Measurements from ENCODE around the gene GLOD4.
"Not testable (repeated sequence)": the region's sequence is repeated elsewhere in the genome, so short reads cannot be mapped to it uniquely, and the experiment has no call there.

The GLOD4 gene, protein sequence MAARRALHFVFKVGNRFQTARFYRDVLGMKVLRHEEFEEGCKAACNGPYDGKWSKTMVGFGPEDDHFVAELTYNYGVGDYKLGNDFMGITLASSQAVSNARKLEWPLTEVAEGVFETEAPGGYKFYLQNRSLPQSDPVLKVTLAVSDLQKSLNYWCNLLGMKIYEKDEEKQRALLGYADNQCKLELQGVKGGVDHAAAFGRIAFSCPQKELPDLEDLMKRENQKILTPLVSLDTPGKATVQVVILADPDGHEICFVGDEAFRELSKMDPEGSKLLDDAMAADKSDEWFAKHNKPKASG

DNA sequence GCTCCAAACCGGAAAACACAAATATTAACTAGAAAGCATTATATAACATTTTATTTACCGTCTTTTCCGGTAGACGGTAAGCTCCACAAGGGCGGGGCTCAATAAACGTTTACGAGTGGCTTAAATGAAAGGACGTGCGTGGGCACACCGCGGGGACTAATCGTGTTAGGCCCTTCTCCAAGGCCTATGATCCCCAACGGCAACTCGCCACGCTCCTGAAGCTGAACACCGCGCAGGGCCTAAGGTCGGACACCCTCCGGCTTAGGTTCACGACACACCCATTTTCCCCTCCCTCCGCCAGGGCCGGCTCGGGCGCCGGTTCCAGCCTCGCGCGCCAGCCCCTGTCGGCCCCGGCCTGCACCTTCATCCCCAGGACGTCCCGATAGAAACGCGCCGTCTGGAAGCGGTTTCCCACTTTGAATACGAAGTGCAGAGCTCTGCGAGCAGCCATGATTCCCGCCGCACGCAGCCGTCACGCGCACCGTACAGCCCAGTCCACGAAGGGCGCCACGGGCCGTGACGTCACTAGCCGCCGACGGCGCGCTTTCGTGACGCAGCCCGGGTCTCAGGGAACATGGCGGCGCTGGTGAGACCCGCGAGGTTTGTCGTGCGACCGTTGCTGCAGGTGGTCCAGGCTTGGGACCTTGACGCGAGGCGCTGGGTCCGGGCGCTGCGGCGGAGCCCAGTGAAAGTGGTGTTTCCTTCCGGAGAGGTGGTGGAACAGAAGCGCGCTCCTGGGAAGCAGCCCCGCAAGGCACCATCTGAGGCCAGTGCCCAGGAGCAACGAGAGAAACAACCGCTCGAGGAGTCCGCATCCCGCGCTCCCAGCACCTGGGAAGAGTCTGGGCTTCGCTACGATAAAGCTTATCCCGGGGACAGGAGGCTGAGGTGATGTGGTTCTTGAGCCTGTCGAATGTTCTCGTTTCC lies at the start of gene GLOD4, which contains the start of gene MRM3:
GLOD4 (minus strand) TSS at position 476 of the 927 bp plus-strand sequence; CDS start at position 451, 25 bp downstream.
MRM3 (plus strand) TSS at position 549 of the 927 bp plus-strand sequence; CDS start at position 575, 26 bp downstream.
- peak; percentile 72 for DNase-seq

DNA sequence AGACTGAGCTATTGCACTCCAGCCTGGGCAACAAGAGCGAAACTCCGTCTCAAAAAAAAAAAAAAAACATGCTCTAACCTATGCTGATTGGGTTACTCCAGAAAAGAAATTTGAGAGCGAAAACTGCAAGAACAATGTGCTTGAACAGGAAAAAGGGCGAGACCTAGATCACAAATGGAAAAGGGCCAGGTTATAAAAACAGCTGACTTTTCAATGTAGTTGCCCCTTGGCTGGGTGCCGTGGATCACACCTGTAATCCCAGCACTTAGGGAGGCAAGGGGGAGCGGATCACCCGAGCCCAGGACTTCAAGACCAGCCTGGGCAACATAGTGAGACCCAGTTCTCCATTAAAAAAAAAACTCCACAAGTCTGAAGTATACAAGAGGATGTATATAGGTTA lies 48.9 kb upstream of the GLOD4 start:
- DNase-seq, result no peak

DNA sequence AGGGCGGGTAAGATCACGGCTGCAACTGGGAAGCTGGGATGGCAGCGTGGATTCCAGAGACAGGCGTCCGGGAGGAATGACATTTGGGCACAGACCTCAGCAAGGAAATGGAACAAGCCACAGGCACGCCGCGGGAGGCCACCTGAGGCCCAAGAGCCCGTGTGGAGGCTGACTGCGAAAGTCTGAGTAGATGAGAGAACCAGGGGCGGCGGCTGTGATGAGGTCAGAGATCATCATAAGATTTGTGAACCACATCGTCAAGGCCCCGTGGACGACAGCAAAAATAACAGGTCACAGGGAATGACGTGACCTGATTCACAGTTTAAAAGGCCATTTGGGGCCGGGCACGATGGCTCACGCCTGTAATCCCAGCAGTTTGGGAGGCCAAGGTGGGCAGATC lies 48.3 kb upstream of the GLOD4 start:
- no peak for DNase-seq

DNA sequence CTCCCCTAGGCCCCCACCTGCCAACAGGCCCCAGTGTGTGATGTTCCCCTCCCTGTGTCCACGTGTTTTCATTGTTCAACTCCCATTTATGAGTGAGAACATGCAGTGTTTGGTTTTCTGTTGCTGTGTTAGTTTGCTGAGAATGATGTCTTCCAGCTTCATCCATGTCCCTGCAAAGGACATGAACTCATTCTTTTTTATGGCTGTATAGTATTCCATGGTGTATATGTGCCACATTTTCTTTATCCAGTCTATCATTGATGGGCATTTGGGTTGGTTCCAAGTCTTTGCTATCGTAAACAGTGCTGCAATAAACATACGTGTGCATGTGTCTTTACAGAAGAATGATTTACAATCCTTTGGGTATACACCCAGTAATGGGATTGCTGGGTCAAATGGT lies 47.5 kb upstream of the GLOD4 start:
- DNase-seq, result not testable (repeated sequence)

DNA sequence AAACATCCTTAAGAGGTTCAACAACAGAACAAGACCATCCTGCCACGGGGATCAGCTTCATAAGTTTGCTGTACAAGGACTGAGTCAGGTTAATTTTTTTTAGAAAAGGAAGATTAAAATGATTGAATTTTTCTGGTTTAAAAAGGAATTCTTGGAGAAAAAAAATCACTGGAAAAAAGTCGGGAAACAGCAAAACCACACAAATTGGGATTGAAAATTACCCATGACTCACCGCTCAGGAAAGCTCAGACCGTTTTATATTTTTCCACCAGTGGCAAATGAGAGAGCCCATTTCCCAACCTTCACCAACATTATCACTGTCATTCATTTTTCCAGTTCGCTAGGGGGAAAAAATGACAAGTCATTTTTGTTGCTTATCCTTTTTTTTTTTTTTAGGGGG lies 46.7 kb upstream of the GLOD4 start:
- no peak for DNase-seq

DNA sequence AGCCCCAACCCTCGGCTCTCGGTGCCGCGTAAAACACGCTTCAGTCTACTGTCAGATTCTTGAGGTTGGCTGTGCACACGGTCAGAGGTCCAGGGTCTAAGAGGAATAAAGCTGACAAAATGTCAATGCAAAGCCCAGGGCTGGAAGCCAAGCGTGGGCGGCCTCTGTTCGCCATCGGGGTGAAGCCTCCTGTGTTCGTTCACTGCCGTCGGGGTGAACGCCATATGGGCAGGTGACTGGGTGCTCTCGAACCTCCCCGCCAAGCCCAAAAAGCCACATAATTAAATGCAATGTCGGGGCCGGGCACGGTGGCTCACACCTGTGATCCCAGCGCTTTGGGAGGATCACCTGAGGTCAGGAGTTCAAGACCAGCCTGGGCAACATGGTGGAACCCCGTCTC lies 44.7 kb upstream of the GLOD4 start:
- DNase-seq, result no peak

DNA sequence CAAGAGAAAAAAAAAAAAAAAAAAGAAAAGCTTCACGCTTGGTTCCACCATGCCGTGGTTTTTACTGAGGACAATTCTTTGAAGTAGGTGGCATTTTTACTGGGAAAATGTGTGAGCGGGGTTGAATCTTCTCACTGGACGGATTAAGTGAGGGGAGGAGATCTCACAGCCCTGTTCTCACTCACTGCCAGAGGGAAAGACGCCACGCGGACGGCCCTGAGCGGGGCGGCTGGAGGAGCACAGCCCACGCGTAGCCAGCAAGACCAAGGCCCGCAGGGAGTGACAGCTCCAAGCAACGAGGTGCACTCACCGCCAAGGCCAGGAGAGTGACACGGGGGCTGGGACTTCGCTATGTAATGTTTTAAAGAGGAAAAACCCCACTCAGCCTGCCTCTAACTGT lies 43.1 kb upstream of the GLOD4 start:
- no peak for DNase-seq

DNA sequence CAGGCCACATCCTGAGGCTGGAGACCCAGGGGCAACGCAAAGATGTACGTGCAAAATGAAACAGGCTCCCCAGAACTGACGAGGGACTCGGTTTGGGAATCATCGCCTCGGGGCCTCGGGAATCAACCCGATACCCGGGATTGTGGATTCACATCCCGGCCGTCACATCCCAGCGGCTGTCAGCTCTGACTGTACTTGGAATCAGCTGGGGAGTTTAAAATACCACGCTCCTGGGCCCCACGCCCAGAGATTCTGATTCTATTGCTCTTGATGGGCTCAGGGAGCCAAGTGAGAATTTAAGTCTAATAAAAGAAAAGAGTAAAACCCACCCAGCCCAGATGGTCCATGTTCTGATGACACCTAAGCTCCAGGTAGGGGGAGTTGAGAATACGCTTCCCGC lies 42.3 kb upstream of the GLOD4 start:
- no peak for DNase-seq

DNA sequence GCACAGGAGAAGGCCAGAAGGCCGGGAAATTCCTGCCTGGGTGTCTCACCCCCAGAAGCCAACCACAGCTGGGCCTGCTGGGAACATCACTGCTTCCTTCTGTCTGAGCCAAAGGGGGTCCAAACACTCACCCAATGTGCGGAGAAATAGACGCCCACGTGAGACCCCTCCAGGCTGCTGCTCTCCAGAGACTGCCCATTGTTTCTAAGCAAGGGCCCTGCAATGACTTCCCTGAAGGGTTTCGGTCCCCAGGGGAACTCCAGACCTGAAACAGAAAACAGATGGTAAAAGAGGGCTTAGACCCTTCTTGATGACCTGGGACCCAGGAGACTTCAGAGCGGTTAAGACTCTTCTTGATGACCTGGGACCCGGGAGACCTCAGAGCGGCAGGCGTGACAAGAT lies 41.4 kb upstream of the GLOD4 start:
- DNase-seq, result no peak

DNA sequence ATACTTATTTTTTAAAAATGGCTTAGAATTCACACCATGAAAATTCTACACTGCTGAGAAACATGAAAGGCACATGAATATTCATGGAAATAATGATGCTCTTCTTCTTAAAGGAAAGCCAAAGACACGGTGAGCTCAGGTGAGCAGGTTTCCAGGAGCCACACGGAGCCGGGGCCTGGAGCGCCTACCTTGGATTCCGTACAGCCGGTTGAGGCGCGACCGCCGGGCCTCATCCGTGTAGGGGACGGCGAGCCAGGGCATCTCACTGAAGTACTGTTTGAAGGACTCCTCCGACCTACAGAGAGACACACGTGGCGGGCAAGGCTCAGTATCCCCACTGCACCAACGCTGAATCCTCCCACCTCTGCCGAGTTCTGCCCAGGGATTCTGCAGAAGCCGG lies 37.2 kb upstream of the GLOD4 start:
- no peak for DNase-seq

DNA sequence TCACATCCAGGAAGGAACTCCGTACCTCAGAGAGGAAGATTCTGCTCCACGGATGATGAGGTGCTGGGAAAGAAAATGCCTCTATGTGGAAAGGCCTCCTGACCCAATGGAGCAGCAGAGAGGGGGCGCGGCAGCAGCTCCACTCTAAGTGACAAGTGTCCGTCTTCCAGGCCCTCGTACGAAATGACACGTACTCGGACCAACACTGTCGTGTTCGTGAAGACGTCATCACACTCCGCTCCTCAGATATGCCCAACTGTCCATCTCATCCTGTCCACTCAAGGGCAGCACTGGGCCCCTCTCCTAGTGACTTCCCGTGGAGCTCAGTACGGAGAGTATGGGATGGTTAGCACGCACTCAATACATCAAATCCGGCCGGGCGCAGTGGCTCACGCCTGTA lies 32.3 kb upstream of the GLOD4 start:
- no peak for DNase-seq

DNA sequence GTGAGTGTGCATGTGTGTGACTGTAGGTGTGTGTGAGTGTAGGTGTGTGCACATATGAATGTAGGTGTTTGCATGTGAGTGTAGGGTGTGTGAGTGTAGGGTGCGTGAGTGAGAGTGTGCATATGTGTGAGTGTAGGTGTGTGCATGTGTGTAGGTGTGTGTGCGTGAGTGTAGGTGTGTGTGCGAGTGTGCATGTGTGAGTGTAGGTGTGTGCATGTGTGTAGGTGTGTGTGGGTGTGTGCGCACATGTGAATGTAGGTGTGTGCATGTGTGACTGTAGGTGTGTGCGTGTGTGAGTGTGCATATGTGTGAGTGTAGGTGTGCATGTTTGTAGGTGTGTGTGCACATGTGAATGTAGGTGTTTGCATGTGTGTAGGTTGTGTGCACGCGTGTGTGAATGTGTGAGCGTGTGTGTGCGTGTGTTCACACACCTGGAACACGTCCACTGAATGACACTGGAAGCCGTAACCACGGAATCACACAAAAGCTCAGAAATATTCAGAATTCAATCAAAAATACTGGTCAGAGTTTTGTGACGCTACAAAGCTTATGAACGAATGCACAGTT lies 30.6 kb upstream of the GLOD4 start:
- DNase-seq, result no peak

DNA sequence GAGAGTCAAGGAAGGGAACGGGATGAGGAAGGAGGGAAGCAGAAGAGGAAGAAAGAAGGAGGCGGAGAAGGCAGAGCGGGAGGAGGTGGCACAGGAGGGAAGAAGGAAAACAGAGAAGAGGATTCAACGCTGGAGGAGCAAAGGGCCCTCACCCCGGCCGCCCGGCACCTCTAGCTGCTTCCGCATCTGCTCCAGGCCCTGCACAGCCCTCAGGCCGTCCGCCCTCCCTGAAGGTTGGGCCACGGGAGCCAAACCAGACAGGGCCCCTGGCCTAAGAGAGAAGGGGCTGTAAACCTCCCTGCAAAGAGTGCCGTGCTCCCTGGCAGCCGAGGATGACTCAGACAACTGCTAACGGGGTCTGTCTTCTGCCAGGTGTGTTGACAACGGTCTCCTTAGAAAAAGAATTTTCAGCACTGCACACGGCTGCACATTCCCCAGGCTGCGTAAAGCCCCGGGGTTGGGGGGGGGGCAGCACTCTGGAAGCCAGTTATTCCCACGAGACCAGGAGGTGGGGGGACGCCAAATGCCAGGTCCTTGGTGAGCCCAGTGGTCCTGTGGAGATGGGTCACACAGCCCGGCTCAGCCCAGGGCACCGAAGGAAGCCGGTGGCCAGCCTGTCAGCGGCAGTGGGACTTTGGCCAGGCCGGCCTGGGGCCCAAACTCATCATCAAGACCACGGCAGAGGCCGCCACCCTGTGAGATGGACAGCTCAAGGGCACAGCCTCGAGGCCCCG lies 29.1 kb upstream of the GLOD4 start:
- no peak for DNase-seq

DNA sequence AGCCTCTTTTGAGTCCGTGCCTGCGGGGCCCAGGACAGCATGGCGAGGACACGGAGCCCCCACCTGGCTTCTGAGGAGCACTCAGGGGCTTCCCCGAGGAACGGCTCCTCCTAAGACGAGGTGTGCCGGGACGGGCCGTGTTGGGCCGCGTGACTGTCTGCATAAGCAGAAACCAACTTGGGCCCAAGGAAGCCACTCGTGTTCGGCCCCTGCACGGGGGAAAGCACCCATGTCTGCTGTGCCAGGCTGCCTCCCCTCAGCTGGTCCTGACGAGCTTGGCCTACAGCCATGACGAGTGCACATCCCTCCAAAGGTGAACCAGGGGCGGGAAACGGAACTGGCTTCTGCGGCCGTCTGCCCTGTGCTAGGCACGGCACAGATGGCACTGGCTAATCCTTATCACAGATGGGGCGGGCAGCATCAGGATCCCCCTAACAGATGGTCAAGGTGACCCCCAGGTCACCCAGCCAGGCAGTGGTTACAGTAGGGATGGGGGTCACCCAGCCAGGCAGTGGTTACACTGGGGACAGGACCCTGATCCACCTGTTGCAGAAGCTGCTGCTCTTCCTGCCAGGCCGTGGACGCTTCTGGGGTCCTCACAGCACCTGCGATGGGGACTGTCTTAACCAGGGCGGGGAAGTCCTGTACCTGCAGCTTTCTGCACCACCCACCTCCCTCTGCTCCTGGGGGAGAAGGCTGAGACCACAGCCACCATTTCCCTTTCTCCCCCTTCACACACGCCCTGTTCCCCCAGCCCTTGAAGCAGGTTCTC lies 25.6 kb upstream of the GLOD4 start:
- DNase-seq, result no peak

DNA sequence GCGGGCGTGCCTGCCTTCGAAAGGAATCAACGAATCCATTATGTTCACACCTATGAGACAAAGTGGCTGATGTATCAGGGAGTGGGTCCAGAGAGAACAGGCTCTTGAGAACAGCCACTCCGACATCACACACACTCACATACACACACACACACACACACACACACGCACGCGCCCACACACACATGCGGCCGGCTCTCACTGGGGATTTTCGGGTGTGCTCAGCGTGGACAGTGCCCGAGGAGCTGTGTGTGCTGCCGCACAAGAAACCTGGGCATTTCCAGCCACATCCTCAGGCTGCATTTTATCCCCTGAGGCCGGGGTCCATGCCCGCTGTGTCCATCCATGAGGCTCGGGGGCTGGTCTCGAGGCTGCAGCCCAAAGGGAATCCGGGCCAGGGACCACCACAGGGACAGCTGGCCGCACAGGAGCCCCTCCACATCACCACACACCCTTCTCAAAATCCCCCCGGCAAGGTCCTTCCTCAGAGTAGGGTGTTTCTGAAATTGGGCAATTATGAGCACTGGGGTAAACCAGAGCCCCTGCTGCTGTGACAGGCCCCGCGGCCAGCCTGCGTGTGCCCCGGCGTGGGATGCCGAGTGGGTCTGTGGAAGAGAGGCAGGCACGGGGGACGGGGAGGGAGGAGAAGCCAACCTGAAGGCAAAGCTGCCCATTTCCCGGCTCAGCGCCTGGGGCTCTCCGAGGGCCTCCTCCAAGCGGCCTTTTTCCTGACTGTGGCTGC lies 24.9 kb upstream of the GLOD4 start:
- DNase-seq, result no peak

DNA sequence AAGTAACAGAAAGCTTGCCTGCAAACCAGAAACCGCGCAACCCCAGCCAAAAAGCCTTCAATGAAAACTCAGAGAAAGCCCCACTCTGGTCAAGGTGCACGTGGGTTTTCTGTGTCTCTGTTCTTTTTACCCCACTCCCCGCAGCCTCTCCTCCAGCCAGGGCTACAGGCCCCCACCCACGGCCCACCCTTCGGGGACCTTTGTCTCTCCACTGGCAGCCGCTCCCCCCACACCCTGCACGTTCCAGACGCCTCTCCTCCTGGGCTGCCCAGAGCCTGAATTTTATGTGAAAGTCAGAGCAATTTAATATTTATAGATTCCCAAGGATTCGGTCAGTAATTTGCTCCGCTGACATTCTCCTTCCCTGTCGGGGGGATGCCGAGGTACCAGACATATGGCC lies 24.3 kb upstream of the GLOD4 start:
- no peak for DNase-seq

DNA sequence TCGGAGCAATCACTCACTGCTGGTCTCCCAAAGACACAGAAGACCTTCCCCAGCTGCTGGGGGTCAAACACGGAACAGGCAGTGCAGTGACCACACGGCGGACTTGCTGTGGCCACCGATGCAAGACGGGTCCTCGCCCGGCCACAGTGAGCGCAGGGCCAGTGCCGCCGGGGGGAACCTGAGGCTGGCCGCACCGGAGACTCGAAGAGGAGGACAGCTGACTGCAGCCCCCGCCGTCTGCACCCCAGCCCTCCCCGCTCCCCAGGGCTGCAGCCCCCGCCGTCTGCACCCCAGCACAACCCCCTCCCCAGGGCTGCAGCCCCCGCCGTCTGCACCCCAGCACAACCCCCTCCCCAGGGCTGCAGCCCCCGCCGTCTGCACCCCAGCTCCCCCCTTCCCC lies 23.8 kb upstream of the GLOD4 start:
- DNase-seq, result not testable (repeated sequence)

DNA sequence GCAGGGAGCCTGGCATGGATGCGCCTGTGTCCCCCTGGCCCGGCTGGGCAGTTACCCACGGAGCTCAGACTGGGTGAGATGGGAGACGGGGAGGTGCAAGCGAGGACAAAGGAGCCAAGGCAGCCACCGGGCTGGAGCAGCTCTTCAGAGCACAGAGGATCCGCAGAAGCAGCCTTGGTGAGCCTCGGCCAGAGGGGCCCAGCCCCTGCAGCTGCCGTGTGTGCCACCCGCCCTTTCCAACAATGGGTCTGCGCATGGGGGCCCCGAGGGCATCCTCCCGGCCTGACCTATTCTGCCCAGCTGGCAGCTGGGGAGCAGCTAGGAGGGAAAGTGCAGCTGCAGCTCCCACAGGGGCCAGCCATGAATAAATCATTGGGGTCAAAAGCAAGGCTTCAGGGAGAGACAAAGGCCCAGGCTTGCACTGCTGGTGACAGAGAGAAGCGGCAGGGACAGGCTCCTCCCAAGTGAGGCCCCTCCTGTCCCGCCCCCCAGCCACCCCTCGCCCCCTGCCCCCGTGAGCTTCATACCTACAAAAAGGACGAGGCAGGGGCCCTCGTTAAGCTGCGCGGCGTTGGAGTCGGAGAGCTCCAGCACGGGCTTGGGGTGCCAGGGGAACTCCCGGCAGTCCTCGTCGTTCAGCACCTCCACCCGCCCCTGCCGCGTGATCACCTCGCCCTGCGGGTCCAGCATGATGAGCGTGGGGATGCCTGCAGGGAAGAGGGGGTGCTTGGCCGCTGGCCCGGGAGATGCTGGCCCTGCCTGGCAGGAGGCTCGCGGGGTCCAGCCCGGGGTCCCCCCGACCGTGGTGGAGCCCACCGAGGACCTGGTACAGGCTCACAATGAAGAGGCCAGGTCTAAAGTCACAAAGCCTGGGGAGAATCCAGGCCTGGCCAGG lies 22.7 kb upstream of the GLOD4 start:
- no peak for DNase-seq

DNA sequence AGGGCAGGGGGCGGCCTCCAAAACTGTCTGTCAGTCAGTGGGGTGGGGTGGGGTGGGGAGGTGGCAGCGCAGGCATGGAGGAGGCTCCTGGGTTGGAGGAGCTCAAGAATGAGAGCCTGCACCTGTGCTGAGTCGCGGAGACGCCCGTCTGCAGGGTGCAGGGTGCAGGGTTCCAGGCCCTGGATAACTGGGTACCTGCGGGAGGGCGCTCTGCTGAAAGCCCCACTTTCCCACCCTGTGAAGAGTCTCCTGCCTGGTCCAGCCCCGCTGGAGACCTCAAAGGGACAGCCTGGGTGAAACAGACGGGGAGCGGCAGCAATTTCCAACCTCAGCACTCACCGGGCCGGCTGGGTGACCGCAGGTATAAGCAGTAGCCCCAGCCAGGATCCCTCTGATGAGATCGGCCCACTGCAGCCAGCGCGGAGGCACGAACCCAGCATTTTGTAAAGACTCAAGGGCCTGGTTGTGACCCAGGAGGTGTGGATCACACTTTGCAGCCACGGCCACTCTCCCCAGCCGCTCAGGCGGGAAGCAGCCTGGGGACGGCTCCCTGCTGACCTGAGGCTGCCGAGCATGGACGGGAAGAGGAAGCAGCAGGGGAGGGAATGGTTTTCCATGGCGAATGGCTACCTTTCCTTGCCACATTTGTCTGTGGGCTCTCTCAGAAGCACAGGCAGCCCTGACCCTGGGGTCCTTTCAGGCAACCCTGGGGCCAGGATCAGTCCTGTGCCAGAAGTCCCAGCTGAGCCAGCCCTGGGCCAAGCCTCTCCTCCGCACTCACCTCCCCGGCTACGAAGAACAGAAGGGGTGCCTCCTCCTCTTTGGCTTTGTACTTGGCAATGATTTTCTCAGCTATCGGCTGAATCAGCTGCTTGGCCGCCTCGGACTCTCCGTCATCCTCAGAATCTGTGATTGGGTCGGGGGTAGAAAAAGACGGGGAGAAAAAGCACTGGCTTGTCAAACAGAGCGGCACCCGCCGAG lies 21.1 kb upstream of the GLOD4 start:
- no peak for DNase-seq

Measured in SHP77 treated with DMSO at 0.1 percent for 48 hours (cell line).